ENCODE data around the gene PAF1. TPM values are rescaled to one million over a fixed set of nuclear protein-coding genes. Genes with fewer than 3 reads are reported as not detected.

Gene PAF1
- total RNA-seq, 3 donors from 2014 or later: 41.3 to 49.5 (median 45.2) TPM

DNA sequence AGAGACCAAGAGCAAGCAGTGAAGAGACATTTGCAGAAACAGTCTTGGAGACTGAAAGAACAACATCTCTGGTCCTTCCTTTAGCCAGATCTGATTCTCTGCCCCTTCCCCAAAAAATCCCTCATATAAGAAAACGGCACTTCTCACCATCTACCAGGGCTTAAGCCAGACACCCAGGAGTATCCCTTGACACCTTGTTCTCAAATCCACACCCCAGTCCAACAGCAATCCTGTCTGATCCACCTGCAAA is 19.9 kb upstream of the PAF1 start:
- peak overlapping the region; percentile 100 for H3K27ac ChIP-seq
- intact Hi-C loops (cut with DNase I; ENCODE audit: low total_unique reads): no loop called here
- DNase-seq (ENCODE audit: low spot score in 2 of 2): no peak
- no peak for TF ChIP-seq POLR2A (IDR thresholded peaks at IDR 0.05)
- peak in 1 of 3 donors; percentile 1 for TF ChIP-seq POLR2AphosphoS5 (IDR thresholded peaks at IDR 0.05)
- no peaks in the 10 kb centered on the region for H3K9me3 ChIP-seq
- H3K27me3 ChIP-seq: no peaks in the 10 kb centered on the region
- peak overlapping the region; percentile 81 to 98 (median 96) for H3K4me3 ChIP-seq
- H3K36me3 ChIP-seq: peaks cover 6% of the 10 kb centered on the region
- H3K4me1 ChIP-seq: peaks cover 0 to 3% of the 10 kb centered on the region in 2 donors

- TF ChIP-seq POLR2AphosphoS5 (IDR thresholded peaks at IDR 0.05) (peak; percentile 10 to 99 (median 62)), POLR2A (IDR thresholded peaks at IDR 0.05) (peak; percentile 51)
- TF ChIP-seq, protein P1, sequence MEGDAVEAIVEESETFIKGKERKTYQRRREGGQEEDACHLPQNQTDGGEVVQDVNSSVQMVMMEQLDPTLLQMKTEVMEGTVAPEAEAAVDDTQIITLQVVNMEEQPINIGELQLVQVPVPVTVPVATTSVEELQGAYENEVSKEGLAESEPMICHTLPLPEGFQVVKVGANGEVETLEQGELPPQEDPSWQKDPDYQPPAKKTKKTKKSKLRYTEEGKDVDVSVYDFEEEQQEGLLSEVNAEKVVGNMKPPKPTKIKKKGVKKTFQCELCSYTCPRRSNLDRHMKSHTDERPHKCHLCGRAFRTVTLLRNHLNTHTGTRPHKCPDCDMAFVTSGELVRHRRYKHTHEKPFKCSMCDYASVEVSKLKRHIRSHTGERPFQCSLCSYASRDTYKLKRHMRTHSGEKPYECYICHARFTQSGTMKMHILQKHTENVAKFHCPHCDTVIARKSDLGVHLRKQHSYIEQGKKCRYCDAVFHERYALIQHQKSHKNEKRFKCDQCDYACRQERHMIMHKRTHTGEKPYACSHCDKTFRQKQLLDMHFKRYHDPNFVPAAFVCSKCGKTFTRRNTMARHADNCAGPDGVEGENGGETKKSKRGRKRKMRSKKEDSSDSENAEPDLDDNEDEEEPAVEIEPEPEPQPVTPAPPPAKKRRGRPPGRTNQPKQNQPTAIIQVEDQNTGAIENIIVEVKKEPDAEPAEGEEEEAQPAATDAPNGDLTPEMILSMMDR (IDR thresholded peaks at IDR 0.05): peak; percentile 2 to 22 (median 8)
- Histone ChIP-seq H3K4me1 (peaks cover 0 to 3% of the 10 kb centered on the region in 2 donors), H3K9me3 (no peaks in the 10 kb centered on the region), H3K36me3 (peaks cover 6% of the 10 kb centered on the region), H3K27ac (peak overlapping the region; percentile 100), H3K27me3 (no peaks in the 10 kb centered on the region), H3K4me3 (peak overlapping the region; percentile 81 to 98 (median 96))
- intact Hi-C loops (cut with DNase I; ENCODE audit: low total_unique reads): no loop called here
- peak in 1 of 2 donors; percentile 81 for DNase-seq (ENCODE audit: low spot score in 2 of 2)
Observed at GRCh38 chr19:39410017-39410830, 19.3 kb upstream of the PAF1 start.

DNA sequence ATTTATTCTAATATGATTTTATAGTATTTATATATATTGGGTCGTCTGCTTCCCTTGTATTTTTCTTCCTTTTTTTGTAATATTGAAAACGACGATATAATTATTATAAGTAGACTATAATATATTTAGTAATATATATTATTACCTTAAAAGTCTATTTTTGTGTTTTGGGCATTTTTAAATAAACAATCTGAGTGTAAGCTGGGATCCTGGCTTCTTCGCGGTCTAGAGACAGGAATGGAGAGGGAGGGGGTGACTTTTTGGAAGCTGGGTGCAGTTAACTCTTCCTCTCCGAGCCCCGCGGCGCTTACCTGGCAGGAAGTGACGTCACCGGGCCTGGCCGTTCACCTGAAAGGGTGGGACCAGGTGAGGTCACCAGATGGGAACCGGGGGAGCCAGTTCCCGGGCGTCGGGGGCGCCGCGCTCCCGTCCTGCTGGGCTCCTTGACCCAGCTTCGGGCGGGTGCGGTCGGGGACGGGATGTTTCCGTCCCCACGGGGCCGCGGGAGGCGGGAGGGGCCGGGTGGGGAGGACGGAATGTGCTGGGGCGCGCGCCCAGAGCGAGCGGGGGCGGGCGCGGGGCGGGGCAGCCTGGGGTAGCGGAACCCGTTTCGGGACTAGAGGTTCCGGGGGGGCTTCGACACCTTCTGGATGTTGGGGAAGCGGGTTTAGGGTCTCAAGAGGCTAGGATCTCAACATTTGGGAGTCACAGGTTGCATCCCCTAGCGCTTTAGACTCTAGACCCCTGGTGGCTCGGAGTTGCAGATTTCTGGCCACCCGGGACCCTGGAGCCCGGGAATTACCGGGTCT is 18.5 kb upstream of the PAF1 start:
- intact Hi-C loops (cut with DNase I; ENCODE audit: low total_unique reads): no loop called here

DNA sequence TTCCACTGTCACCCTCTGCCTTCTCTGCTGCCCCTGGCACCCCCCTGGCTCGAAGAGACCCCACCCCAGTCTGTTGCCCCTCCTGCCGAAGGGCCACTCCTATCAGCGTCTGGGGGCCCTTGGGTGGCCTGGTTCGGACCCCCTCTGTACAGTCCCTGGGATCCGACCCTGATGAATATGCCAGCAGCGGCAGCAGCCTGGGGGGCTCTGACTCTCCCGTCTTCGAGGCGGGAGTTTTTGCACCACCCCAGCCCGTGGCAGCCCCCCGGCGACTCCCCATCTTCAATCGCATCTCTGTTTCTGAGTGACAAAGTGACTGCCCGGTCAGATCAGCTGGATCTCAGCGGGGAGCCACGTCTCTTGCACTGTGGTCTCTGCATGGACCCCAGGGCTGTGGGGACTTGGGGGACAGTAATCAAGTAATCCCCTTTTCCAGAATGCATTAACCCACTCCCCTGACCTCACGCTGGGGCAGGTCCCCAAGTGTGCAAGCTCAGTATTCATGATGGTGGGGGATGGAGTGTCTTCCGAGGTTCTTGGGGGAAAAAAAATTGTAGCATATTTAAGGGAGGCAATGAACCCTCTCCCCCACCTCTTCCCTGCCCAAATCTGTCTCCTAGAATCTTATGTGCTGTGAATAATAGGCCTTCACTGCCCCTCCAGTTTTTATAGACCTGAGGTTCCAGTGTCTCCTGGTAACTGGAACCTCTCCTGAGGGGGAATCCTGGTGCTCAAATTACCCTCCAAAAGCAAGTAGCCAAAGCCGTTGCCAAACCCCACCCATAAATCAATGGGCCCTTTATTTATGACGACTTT is 17.7 kb upstream of the PAF1 start:
- Histone ChIP-seq H3K27me3 (no peaks in the 10 kb centered on the region), H3K36me3 (peaks cover 6% of the 10 kb centered on the region), H3K4me1 (peaks cover 0 to 13% of the 10 kb centered on the region in 2 donors), H3K27ac (peak overlapping the region; percentile 100), H3K4me3 (peak overlapping the region; percentile 81 to 98 (median 96)), H3K9me3 (no peaks in the 10 kb centered on the region)
- intact Hi-C loops (cut with DNase I; ENCODE audit: low total_unique reads): no loop called here
- TF ChIP-seq POLR2AphosphoS5 (IDR thresholded peaks at IDR 0.05): peak; percentile 59 to 92 (median 77)
- TF ChIP-seq, protein P1 (IDR thresholded peaks at IDR 0.05): no peak
- peak; percentile 46 for TF ChIP-seq POLR2A (IDR thresholded peaks at IDR 0.05)
- peak in 1 of 2 donors; percentile 71 for DNase-seq (ENCODE audit: low spot score in 2 of 2)

More for the DNA sequence above, 18.5 kb upstream of the PAF1 start:
- Histone ChIP-seq H3K9me3 (no peaks in the 10 kb centered on the region), H3K27me3 (no peaks in the 10 kb centered on the region), H3K4me1 (peaks cover 0 to 8% of the 10 kb centered on the region in 2 donors), H3K4me3 (peak overlapping the region; percentile 81 to 98 (median 96)), H3K36me3 (peaks cover 6% of the 10 kb centered on the region), H3K27ac (peak overlapping the region; percentile 100)
- TF ChIP-seq, protein P1 (IDR thresholded peaks at IDR 0.05): peak in 1 of 3 donors; percentile 4
- TF ChIP-seq POLR2AphosphoS5 (IDR thresholded peaks at IDR 0.05) (peak; percentile 94 to 99 (median 96)), POLR2A (IDR thresholded peaks at IDR 0.05) (peak; percentile 94)
- peak; percentile 97 for DNase-seq (ENCODE audit: low spot score in 2 of 2)

Data from breast epithelium (tissue), 4 donors.